GM12891 (cell line): Measurements from ENCODE around the gene PKLR.

ENCODE experiments used
- DNase-seq: peaks from one replicate; pipeline ENCODE4 v3.0.0; 2011; ENCODE audit warnings: low spot score; ENCODE audit not compliant: insufficient read length
- FAIRE-seq: peaks from 2 replicates; lab custom pipeline; 2011; peaks lifted over from hg19 to GRCh38; lab: Jason Lieb, UNC
- PAX5 ChIP-seq: IDR thresholded peaks from 2 replicates; pipeline ENCODE4 v1.6.1; 2011; ENCODE audit warnings: low read length, moderate library complexity, mild to moderate bottlenecking; ENCODE audit not compliant: insufficient read depth, severe bottlenecking
- POLR2A ChIP-seq: IDR thresholded peaks from 2 replicates; pipeline ENCODE4 v1.6.1; 2011; ENCODE audit warnings: low read depth, low read length, control low read depth
- POLR2AphosphoS5 ChIP-seq: IDR thresholded peaks from 2 replicates; pipeline ENCODE4 v1.6.1; 2011; ENCODE audit warnings: low read depth, low read length, control low read depth
- POU2F2 ChIP-seq: IDR thresholded peaks from 2 replicates; pipeline ENCODE4 v1.6.1; 2011; ENCODE audit warnings: low read depth, mild to moderate bottlenecking, control low read depth, low read length, moderate library complexity
- SPI1 ChIP-seq: IDR thresholded peaks from 2 replicates; pipeline ENCODE4 v1.6.1; 2011; ENCODE audit warnings: low read depth, low read length, control low read depth
- TAF1 ChIP-seq: IDR thresholded peaks from 2 replicates; pipeline ENCODE4 v1.6.1; 2011; ENCODE audit warnings: low read depth, low read length, control low read depth

Gene PKLR

DNA sequence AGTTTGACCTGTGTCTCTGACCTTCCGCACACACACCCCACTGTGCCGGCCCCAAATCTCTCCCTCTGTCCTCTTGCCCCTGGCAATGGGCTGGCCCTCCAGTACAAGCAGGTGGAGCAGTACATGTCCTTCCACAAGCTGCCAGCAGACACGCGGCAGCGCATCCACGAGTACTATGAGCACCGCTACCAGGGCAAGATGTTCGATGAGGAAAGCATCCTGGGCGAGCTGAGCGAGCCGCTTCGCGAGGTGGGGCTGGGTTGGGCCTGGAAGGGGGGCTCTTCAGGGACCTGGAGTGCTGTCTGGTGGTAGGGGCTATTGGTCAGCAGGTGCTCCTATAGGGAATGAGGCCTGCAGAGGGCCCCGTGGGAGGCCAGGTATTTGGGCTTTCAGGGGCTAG, 16.2 kb downstream of the PKLR start:
- TF ChIP-seq SPI1 (no peak), POLR2AphosphoS5 (no peak), POLR2A (no peak), PAX5 (no peak), POU2F2 (no peak), TAF1 (no peak)

DNA sequence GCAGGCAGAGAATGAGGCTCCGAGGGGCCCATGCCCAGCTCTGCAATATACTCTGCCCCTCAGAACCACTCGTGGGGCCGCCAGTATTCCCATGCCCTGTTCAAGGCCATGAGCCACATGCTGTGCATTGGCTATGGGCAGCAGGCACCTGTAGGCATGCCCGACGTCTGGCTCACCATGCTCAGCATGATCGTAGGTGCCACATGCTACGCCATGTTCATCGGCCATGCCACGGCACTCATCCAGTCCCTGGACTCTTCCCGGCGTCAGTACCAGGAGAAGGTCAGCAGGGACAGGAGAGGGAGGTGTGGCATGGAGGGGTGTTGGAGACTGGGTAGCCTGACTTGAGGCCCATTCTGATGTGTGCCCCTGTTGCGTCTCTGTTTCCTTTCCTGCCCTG, 16.8 kb downstream of the PKLR start:
- TF ChIP-seq POLR2A (no peak), TAF1 (no peak), POLR2AphosphoS5 (no peak), POU2F2 (no peak), PAX5 (no peak), SPI1 (no peak)
- DNase-seq (no peak), FAIRE-seq (no peak)

More for the DNA sequence above, 16.2 kb downstream of the PKLR start:
- FAIRE-seq, result no peak
- DNase-seq, result no peak

DNA sequence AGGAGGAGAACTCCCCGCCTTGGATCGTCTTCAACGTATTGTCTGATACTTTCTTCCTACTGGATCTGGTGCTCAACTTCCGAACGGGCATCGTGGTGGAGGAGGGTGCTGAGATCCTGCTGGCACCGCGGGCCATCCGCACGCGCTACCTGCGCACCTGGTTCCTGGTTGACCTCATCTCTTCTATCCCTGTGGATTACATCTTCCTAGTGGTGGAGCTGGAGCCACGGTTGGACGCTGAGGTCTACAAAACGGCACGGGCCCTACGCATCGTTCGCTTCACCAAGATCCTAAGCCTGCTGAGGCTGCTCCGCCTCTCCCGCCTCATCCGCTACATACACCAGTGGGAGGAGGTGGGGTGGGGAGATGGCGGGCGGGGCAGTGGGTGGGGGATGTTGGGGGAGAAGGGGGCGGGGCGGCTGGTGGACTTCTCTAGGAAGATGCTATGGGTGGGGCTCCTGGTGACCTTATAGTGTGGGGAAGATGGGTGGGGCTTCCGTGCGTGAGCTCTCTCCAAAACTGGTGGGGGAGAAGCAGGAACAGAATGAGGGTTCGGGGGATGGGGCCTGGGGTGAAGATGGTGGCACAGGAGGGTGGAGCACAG, 18.6 kb downstream of the PKLR start:
- no peak for DNase-seq
- no peak for FAIRE-seq
- TF ChIP-seq SPI1, result no peak

DNA sequence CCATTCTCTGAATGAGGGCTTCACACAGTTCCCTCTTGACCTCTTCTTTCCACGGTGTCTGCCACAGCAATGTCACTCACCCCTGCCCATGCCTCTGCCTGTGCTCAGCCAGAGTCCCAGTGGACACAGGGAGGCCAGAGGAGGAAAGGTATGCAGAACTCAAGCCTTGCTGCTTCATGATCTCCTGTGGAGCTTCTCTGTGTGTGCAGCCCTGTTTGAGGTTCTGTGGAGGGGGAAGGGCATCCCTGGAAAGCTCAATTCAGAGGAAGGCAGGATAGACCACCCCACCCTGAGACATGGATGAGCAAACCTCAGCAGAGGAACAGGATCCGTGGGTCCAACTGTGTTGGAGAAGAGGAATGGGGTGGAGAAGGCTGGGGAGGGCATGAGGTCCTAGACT, 22.0 kb downstream of the PKLR start:
- TF ChIP-seq POLR2A (no peak), PAX5 (no peak), TAF1 (no peak), POU2F2 (no peak), POLR2AphosphoS5 (no peak), SPI1 (no peak)
- no peak for FAIRE-seq
- DNase-seq, result no peak

DNA sequence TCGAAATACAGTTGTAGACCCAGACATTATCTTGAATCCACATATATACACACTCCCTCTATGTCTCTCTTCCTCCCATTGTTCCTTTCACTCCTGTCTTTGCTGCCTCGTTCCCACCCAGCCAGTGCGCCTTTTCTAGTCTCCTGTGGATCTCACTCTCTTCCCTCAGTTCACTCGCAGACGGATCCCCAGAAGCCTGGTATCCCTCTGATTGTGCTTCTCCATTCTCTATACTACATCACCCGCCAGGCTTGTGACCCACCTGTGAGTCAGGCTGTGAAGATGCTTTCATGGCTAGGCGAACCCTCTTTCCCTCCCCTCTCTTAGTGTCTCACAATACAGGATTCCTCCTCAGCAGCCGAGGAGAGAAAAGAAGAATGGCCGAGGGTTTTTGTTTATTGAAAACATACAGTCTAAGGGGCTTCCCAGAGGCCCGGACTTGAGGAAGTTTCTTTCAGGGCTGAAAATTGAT, 22.5 kb downstream of the PKLR start:
- TF ChIP-seq SPI1 (no peak), POLR2AphosphoS5 (no peak), POLR2A (no peak), TAF1 (no peak), PAX5 (no peak), POU2F2 (no peak)
- FAIRE-seq (no peak), DNase-seq (no peak)

DNA sequence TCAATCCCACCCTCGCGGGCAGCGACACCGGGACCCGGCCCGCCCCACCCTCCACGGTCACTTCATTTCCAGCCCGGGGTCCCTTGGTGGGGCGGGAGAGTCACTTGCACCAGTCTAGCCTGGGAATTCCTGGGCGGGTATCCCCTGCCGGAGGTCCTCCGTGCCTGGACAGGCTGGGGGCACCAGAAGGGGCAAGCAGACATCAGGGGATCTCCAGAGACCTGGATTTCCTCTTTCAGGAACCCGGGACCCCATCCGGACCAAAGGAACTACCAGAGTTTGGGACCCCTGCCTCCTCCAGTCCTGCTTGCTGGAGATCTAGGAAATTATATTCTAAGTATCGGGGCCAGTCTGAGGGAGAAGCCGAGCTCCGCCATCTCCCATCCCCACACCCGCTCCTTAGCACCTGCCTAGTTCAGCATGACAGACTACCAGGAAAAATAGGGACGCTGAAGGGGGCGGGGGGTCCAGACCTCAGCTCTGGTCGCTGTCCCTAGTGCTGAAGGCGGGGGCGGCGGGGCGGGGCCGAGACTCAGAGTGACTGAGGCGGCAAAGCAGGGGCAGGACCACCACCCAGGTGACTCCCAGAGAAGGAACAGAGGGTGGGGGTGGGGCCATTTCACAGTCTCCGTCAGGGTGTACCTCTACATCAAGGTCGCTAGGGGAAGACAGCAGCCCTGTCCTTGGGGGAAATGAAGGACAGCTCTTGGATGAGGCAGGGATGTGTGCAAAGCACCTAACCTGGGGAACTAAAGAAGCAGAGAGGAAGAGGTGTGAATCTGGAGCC, 23.1 kb downstream of the PKLR start:
- no peak for TF ChIP-seq POLR2A
- no peak for TF ChIP-seq PAX5
- no peak for TF ChIP-seq POLR2AphosphoS5
- no peak for TF ChIP-seq SPI1
- TF ChIP-seq POU2F2, result no peak
- TF ChIP-seq TAF1, result no peak
- FAIRE-seq (peak; percentile 31), DNase-seq (no peak)

DNA sequence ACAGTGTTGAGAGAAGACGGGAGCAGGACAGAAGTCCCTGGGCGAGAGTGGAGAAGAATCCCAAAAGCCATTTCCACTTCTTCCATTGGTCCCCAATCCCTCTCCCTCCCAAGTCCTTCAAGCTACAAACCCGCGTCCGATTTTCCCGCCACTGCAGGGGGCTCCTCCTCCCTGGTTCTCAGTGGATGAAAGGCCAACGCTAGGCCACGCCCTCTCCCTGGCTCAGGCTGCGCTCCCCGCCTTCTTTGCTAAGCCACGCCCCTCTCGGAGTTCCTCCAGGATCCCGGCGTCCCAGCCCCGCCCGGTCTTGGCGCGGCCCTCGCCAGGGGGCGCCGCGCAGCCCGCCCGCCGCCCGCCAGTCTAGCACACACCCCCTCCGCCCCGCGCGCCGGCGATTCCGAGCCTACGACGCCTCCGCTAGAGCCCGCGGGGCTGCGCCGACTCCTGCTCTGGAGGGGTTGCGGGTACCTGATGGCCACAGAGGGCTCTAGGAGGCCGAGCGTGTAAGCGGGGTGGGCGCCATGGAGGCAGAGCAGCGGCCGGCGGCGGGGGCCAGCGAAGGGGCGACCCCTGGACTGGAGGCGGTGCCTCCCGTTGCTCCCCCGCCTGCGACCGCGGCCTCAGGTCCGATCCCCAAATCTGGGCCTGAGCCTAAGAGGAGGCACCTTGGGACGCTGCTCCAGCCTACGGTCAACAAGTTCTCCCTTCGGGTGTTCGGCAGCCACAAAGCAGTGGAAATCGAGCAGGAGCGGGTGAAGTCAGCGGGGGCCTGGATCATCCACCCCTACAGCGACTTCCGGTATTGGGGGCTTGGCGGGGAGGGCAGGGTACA, 24.0 kb downstream of the PKLR start, which contains the start of gene HCN3:
TSS of gene HCN3 (plus strand) at position 394 of the 832 bp plus-strand sequence. CDS start at position 522, 128 bp downstream.
- FAIRE-seq, result peak; percentile 82
- peak; percentile 94 for DNase-seq
- TF ChIP-seq TAF1 (no peak), POLR2AphosphoS5 (no peak), SPI1 (no peak), POLR2A (no peak), PAX5 (no peak), POU2F2 (no peak)

DNA sequence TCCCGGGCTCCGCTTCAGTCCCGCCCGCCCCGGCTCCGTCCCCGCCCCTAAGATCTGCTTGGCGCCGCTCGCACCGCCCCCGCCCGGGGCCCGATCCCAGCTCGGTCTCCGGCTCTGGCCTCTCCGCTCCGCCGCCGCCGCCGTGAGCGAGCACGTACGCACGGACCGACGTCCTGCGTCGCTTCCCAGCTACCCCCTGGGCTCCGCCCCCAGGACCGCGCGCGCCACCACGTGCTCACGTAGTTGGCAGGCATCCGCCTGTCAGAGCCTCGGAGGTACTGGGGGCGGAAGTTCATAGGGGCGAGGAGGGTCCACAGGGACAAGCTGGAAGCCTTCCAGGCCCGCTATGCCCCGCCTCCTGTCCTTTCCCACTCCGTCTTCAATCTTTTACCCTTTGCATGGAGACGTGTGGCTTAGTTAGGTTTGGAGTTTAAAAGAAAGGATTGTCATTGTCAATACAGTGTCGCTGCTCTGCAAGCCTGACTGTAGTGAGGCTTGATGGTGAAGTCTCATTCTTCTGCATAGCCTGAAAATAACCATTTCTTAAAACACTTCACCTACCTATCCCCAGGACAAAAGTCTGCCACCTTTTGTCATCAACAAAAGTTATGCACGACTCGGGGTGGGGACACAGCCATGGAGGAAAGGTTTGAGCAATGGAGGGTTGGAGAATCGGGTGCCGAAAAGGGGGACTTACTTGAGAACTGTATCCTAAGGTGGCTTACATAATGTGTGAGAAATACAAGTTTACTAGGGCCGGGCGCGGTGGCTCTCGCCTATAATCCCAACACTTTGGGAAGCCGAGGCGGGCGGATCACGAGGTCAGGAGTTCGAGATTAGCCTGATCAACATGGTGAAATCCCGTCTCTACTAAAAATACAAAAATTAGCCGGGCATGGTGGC, 27.6 kb downstream of the PKLR start, which contains the start of gene CLK2:
TSS of gene CLK2 (minus strand) at position 162 of the 903 bp plus-strand sequence. CDS start 2,527 bp downstream, outside the sequence.
- peak; percentile 19; the same call in 1 of the 2 replicates for TF ChIP-seq TAF1
- peak; percentile 79 for TF ChIP-seq POLR2A
- peak; percentile 20 for TF ChIP-seq PAX5
- TF ChIP-seq POU2F2, result no peak
- TF ChIP-seq SPI1, result peak; percentile 53; the same call in 1 of the 2 replicates
- peak; percentile 83 for TF ChIP-seq POLR2AphosphoS5
- peak; percentile 96 for FAIRE-seq
- DNase-seq, result peak; percentile 97
